ENCODE measurements around the gene CTXND1. TPM values are rescaled to one million over a fixed set of nuclear protein-coding genes. Genes with fewer than 3 reads are reported as not detected.
A peak's percentile ranks its signal among the peaks of the same experiment; 100 is the strongest.

Gene CTXND1
- total RNA-seq, 2 donors from 2014 or later: not detected

DNA sequence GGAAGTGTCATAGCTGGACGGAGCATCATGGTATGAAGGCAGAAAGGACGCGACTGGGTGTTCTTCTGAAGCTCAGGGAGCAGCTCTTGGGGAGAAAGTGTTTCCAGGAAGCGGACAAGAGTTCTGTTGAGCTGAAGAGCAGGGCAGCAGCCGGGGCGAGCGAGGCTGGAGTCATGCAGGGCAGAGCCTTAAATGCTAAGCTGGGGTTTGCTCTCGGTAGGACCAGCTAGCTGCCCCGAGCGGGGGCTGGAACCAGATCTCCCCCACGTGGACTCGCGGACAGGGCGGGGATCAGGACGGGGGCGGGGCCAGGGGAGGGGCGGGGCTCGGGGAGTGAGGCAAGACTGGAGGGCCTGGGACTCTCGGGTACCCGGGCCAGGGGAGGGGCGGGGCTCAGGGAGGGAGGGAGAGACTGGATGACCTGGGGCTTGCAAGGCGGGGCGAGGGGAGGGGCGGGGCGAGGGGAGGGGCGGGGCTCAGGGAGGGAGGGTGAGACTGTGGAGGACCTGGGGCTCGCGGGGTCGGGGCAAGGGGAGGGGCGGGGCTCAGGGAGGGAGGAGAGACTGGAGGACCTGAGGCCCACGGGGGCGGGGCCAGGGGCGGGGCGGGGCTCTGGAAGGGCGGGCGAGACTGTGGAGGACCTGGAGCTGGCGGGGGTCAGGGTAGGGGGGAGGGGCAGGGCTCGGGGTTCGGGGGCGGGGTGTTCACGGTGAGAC lies 99.7 kb downstream of the CTXND1 start:
- ATAC-seq: peak; percentile 89 to 90
- Mint-ChIP-seq H3K4me1 (ENCODE audit: low read depth in 2 of 2) (peaks cover 29 to 32% of the 10 kb centered on the region in 2 donors), H3K27ac (peak overlapping the region; percentile 93 to 94), H3K36me3 (no peaks in the 10 kb centered on the region), H3K9me3 (no peaks in the 10 kb centered on the region), H3K27me3 (no peaks in the 10 kb centered on the region), H3K4me3 (peak overlapping the region; percentile 97)
- DNase-seq (ENCODE audit: low spot score): peak; percentile 88

DNA sequence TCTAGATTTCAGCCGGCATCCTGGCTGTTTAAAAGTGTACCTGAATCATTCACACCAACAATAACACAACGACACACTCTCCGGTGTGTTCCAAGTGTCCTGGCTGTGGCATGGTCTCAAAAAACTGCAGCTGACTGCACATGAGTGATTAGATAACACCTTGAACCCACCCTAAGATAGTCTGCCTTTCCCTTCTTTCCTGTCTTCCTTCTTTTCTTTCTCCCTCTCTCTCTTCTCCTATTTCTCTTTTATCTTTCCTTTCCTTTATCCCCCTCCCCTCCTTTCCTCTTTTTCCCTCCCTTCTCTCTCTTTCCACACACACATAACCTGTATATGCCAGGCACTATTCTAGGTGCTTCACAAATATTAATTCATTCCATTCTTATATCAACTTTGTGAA lies 100.4 kb downstream of the CTXND1 start:
- ATAC-seq (no peak), DNase-seq (ENCODE audit: low spot score) (no peak)
- Mint-ChIP-seq H3K27me3 (no peaks in the 10 kb centered on the region), H3K27ac (peak overlapping the region in 1 of 2 donors; percentile 45), H3K4me3 (peak overlapping the region; percentile 75), H3K4me1 (ENCODE audit: low read depth in 2 of 2) (peaks cover 29 to 32% of the 10 kb centered on the region in 2 donors), H3K36me3 (no peaks in the 10 kb centered on the region), H3K9me3 (no peaks in the 10 kb centered on the region)

DNA sequence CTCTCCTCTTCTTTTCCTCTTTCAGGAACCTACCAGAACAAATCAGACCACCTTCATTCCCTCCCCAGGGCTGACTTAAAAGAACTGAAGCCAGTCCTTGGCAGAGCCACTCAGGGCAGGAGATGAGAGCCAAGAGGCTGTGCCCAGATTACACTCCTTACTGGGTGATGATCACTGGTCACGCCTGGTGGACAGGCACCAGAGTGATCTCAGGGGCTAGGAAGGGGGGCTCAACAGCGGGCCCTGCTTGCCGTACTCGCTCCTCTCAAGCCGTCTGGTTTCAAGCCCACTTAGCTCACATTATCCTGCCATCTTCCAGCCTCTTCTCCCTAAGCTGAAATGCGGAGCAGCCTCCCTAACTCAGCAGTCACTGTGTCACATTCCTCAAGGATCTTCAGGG lies 100.9 kb downstream of the CTXND1 start:
- Mint-ChIP-seq H3K4me3 (no peak overlapping the region), H3K9me3 (no peaks in the 10 kb centered on the region), H3K4me1 (ENCODE audit: low read depth in 2 of 2) (peaks cover 29 to 32% of the 10 kb centered on the region in 2 donors), H3K36me3 (no peaks in the 10 kb centered on the region), H3K27me3 (no peaks in the 10 kb centered on the region), H3K27ac (peak overlapping the region in 1 of 2 donors; percentile 45)
- DNase-seq (ENCODE audit: low spot score) (no peak), ATAC-seq (no peak)

Other genes starting within 250 kb of the CTXND1 start
- 10 to 100 TPM; 39.3 to 46.6 TPM for gene ZFAND6, start 192.5 kb downstream of the CTXND1 start, total RNA-seq
- 100 to 1,000 TPM in 1 of 2 donors, 10 to 100 TPM in 1; 63.6 to 103 TPM for gene FAH, start 99.2 kb downstream of the CTXND1 start, total RNA-seq
- gene ARNT2, start 152.2 kb upstream of the CTXND1 start, total RNA-seq: not detected